H1 (cell line): ENCODE results near the gene BAZ2B. TPM values are rescaled to one million over a fixed set of nuclear protein-coding genes. Genes with fewer than 3 reads are reported as not detected.

ENCODE experiments used
- CHD2 ChIP-seq: IDR thresholded peaks from 2 replicates; pipeline ENCODE4 v1.6.1; 2012; ENCODE audit warnings: low read length, improper control_type of control experiment
- CREB1 ChIP-seq: IDR thresholded peaks from 2 replicates; pipeline ENCODE4 v1.6.1; 2012; ENCODE audit warnings: inconsistent platforms
- EP300 ChIP-seq, 2 experiments: IDR thresholded peaks; 1 replicate in 1 of 2; 2 replicates in 1 of 2; pipeline ENCODE4 v1.6.1; 2011 to 2012; ENCODE audit warnings: low read depth in 2 of 2, low read length in 2 of 2, mild to moderate bottlenecking in 2 of 2, borderline replicate concordance in 1 of 2, inconsistent platforms in 1 of 2, moderate library complexity in 1 of 2
- FOSL1 ChIP-seq: IDR thresholded peaks from 2 replicates; pipeline ENCODE4 v1.6.1; 2011; ENCODE audit warnings: mild to moderate bottlenecking, low read depth, low read length, moderate library complexity; ENCODE audit not compliant: insufficient read depth
- RNF2 ChIP-seq: fragments of 200-900, 300-1000 bp; sonication (generic); IDR thresholded peaks from 2 replicates; pipeline ENCODE4 v1.7.1; 2016; ENCODE audit warnings: borderline replicate concordance, low read depth, mild to moderate bottlenecking, antibody characterized with exemption, low read length; ENCODE audit not compliant: poor library complexity, severe bottlenecking; ENCODE audit errors: missing control alignments
- SP4 ChIP-seq: IDR thresholded peaks from 2 replicates; pipeline ENCODE4 v1.6.1; 2012; ENCODE audit warnings: low read length, inconsistent platforms
- SUZ12 ChIP-seq: fragments of 200-600 bp; sonication (generic); IDR thresholded peaks from 2 replicates; pipeline ENCODE4 v1.6.1; 2012; ENCODE audit warnings: mild to moderate bottlenecking, inconsistent platforms, low read length, moderate library complexity, mixed read lengths
- TAF1 ChIP-seq: IDR thresholded peaks from 2 replicates; pipeline ENCODE4 v1.6.1; 2011; ENCODE audit warnings: mild to moderate bottlenecking, low read depth, low read length
- TEAD4 ChIP-seq: IDR thresholded peaks from 2 replicates; pipeline ENCODE4 v1.6.1; 2012; ENCODE audit warnings: low read depth, low read length, inconsistent platforms, mixed read lengths
- YY1 ChIP-seq: IDR thresholded peaks from 2 replicates; pipeline ENCODE4 v1.6.1; 2011; ENCODE audit warnings: low read depth, mild to moderate bottlenecking, low read length
- polyA plus RNA-seq, 7 experiments: library from polyadenylated mRNA; depleted of rRNA in 3 of 7; stranded (reverse) in 5 of 7; unstranded in 2 of 7; fragments of >200 nt in 5 of 7; fragments of 200-250 nt in 2 of 7; gene quantifications; 1 replicate in 5 of 7; 2 replicates in 1 of 7; 4 replicates in 1 of 7; pipeline versions ENCODE4 v1.2.1 to v1.2.3, GENCODE V29; 2011 to 2013; ENCODE audit warnings: missing spikeins in 2 of 7, mixed read lengths in 2 of 7
- total RNA-seq: library from RNA; stranded (reverse); fragmentation: NEBNext Ultra II Directional; extraction: Animal tissue kit (Norgen Biotek cat#: 25700); gene quantifications from 2 replicates; pipeline ENCODE4 v1.2.1, GENCODE V29; 2021
- TF ChIP-seq, protein P1 (sequence below): fragments of 300-600 bp; sonication (generic); IDR thresholded peaks from 2 replicates; pipeline ENCODE4 v1.7.1; 2012; ENCODE audit warnings: low read length, moderate library complexity, mild to moderate bottlenecking, inconsistent platforms; ENCODE audit not compliant: insufficient replicate concordance

Gene BAZ2B
- total and polyA plus RNA-seq, 2 of the 8 experiments (the other 6 are each of a cell fraction or from before 2014, with no cell fraction given), result 15.2 to 46.3 TPM

DNA sequence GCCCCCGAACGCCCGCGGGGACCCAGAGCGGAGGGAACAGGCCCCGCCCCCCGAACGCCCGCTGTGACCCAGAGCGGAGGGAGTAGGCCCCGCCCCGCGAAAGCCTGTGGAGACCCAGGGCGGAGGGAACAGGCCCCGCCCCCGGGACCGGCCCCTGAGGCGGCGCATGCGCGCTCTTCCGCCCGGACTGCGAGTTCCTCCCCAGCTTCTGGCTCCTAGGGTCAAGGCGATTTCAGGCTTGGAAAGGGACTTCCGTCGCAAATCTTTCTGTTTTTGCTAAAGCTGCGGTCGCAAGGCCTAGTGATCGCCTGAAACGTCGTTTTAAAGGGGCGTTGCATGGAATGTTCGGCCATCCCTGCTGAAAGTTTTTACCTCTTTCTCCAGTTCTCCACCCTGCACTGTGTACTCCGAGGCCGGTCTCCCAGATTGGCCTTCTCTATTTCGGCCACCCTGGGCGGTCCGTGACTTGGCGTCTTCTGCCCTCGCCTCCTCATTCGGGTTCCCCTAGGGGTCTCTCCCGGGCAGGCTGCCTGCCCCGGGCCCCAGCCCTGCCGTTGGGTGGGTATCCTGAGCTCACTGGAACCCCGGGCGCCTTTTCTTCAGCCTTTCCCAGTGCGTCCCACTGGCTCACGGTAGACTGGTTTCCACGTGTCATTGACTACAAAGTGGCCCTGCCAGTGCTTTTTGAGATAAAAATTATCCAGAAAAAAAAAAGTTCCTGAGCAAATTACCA is 329.5 kb downstream of the BAZ2B start (continued):
- TF ChIP-seq, protein P1, sequence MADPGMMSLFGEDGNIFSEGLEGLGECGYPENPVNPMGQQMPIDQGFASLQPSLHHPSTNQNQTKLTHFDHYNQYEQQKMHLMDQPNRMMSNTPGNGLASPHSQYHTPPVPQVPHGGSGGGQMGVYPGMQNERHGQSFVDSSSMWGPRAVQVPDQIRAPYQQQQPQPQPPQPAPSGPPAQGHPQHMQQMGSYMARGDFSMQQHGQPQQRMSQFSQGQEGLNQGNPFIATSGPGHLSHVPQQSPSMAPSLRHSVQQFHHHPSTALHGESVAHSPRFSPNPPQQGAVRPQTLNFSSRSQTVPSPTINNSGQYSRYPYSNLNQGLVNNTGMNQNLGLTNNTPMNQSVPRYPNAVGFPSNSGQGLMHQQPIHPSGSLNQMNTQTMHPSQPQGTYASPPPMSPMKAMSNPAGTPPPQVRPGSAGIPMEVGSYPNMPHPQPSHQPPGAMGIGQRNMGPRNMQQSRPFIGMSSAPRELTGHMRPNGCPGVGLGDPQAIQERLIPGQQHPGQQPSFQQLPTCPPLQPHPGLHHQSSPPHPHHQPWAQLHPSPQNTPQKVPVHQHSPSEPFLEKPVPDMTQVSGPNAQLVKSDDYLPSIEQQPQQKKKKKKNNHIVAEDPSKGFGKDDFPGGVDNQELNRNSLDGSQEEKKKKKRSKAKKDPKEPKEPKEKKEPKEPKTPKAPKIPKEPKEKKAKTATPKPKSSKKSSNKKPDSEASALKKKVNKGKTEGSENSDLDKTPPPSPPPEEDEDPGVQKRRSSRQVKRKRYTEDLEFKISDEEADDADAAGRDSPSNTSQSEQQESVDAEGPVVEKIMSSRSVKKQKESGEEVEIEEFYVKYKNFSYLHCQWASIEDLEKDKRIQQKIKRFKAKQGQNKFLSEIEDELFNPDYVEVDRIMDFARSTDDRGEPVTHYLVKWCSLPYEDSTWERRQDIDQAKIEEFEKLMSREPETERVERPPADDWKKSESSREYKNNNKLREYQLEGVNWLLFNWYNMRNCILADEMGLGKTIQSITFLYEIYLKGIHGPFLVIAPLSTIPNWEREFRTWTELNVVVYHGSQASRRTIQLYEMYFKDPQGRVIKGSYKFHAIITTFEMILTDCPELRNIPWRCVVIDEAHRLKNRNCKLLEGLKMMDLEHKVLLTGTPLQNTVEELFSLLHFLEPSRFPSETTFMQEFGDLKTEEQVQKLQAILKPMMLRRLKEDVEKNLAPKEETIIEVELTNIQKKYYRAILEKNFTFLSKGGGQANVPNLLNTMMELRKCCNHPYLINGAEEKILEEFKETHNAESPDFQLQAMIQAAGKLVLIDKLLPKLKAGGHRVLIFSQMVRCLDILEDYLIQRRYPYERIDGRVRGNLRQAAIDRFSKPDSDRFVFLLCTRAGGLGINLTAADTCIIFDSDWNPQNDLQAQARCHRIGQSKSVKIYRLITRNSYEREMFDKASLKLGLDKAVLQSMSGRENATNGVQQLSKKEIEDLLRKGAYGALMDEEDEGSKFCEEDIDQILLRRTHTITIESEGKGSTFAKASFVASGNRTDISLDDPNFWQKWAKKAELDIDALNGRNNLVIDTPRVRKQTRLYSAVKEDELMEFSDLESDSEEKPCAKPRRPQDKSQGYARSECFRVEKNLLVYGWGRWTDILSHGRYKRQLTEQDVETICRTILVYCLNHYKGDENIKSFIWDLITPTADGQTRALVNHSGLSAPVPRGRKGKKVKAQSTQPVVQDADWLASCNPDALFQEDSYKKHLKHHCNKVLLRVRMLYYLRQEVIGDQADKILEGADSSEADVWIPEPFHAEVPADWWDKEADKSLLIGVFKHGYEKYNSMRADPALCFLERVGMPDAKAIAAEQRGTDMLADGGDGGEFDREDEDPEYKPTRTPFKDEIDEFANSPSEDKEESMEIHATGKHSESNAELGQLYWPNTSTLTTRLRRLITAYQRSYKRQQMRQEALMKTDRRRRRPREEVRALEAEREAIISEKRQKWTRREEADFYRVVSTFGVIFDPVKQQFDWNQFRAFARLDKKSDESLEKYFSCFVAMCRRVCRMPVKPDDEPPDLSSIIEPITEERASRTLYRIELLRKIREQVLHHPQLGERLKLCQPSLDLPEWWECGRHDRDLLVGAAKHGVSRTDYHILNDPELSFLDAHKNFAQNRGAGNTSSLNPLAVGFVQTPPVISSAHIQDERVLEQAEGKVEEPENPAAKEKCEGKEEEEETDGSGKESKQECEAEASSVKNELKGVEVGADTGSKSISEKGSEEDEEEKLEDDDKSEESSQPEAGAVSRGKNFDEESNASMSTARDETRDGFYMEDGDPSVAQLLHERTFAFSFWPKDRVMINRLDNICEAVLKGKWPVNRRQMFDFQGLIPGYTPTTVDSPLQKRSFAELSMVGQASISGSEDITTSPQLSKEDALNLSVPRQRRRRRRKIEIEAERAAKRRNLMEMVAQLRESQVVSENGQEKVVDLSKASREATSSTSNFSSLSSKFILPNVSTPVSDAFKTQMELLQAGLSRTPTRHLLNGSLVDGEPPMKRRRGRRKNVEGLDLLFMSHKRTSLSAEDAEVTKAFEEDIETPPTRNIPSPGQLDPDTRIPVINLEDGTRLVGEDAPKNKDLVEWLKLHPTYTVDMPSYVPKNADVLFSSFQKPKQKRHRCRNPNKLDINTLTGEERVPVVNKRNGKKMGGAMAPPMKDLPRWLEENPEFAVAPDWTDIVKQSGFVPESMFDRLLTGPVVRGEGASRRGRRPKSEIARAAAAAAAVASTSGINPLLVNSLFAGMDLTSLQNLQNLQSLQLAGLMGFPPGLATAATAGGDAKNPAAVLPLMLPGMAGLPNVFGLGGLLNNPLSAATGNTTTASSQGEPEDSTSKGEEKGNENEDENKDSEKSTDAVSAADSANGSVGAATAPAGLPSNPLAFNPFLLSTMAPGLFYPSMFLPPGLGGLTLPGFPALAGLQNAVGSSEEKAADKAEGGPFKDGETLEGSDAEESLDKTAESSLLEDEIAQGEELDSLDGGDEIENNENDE, result no peak
- TF ChIP-seq SP4 (0 out of 2 replicates have a peak, but pooled peaks have one; percentile 57), SUZ12 (no peak), TAF1 (peak; percentile 82), CREB1 (peak; percentile 70; the same call in 1 of the 2 replicates), TEAD4 (no peak), EP300 (IDR thresholded peaks at IDR 0.05; ENCODE audit: borderline replicate concordance in 1 of 2, low read depth in 2 of 2, low read length in 2 of 2) (no peak), FOSL1 (no peak), RNF2 (no peak), YY1 (no peak), CHD2 (no peak)
